Hematopoietic multipotent progenitor cell treated with erythropoietin and hydrocortisone succinate and interleukin-3 and kit ligand, for 4 days (in vitro differentiated cells): ENCODE results near the gene KCND2.
"Not testable (repeated sequence)": the region's sequence is repeated elsewhere in the genome, so short reads cannot be mapped to it uniquely, and the experiment has no call there.

ENCODE experiments used
- DNase-seq: peaks from one replicate; pipeline ENCODE4 v3.0.0-alpha.2; 2015

Gene KCND2

DNA sequence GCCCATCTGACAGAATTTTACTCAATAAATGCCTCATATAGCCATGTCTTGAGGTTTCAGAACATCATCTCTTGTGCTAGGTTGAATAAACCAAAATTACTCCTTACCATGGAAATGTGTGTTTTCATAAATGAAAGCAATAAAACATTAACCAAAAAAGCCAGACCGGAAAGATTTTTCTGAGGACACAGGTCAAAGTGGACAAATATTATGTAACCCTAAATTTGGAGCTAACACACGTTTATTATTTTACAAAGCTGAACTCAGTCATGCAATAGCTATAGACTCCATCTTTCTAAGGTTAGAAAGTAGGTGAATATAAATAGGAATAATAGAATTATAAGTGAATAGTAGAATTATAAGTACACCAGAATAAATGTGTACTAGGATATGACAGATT is 315.9 kb downstream of the KCND2 start:
- no peak for DNase-seq

DNA sequence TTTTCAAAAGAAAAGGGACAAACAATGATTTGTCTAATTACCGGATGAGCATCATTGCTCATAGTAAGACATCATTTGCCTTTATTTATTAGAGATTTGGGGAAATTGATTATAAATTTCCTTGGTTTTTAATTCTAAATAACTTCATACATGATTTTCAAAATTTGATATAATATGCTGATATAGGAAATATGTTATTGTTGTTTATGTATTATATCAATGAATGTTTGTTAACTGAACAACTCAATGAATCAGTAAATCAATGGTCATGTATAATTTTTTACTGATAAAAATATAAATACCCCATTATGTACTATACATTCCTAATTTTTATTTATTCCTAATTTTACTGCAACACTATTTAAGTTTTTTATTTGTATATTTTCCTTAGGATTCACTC is 327.6 kb downstream of the KCND2 start:
- DNase-seq, result no peak

DNA sequence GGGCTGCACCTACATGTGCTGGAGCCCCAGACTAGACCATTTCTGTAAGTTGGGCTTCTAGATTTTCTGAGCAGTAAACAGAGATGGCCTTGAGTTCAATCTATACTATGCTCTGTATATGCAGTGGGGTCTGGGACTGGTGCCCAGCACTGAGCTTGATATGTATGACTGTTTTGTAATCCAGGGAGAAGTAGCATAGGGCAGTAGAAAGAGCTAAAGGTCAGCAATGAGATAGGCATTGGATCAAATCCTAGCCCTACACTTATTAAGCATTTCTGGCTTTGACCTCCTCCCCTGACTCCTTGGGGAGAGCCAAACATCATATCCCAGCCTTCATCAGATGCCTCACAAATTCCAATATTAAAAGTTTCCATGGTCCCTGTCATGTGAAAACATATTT is 330.4 kb downstream of the KCND2 start:
- DNase-seq, result no peak

DNA sequence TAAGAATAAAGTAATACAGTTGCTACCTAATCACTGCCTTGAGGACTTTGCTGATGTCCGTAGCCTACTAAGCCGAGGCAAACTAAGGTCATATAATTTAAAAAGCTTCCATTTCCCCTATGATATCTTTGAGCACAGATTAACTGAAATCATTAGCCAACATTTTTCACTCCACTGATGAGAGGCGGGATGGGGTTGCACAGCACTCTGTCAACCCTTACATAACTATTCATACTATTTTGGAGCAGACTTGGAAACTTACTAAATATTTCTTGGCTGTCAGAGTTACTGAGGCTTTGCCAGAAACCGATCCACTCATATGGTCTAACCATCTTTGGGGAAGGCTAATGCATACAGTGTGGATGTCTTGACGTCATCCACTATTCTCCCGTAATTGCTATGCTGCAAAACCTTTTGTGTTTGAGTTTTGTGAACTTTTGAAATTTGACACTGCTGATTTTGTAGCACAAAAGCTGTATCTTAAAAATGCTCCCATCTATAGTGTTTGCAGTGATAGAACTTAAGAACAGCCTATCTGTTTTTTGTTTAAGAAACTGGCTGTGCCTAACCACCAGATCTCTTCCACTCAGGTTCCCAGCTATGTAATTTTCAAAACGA is 336.3 kb downstream of the KCND2 start:
- DNase-seq, result no peak

DNA sequence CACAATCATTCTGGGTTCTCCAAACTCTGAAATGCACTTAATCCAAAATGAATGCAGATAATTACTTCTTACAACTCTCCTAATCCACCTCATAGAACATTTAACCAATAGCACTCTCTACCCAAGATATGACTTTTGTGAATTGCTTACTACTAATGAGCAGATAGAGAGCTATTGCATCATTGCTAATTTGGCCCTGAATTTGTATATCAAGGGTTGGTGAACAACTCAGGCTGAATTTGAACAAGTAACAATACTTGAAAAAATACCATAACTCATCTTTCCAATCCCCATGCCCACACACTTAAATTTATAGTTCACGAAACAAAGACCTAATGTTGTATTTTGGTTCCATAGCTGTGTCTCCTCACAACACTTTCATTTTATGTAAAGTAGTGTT is 339.0 kb downstream of the KCND2 start:
- no peak for DNase-seq

DNA sequence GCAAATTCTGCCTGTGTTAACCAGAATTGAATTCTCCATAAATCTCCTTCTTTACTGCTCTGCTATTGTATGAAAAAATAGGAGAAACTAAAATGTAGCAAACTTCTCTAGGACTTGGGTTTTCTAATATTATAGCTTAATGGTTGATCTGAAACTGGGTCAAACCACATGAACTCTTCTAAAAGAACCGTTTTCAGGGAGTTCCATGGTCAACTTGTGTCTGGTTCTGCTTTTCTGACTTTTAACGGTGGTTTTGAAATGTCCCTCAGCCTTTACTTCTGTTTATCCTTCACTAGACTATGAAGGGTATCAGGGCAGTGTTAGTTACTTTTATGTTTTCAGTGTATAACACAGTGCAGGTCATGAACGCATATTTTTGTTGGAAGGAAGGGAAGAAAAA is 342.7 kb downstream of the KCND2 start:
- DNase-seq, result no peak

DNA sequence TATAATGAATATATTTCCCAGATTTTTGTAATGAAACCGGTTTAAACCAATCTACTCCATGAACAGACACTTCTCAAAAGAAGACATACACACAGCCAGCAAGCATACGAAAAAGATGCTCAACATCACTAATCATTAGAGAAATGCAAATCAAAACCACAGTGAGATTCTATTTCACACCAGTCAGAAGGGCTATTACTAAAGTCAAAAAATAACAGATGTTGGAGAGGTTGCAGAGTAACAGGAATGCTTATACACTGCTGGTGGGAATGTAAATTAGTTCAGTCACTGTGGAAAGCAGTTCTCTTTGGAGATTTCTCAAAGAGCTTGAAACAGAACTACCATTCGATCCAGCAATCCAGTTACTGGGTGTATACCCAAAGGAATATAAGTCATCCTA is 344.3 kb downstream of the KCND2 start:
- no peak for DNase-seq

DNA sequence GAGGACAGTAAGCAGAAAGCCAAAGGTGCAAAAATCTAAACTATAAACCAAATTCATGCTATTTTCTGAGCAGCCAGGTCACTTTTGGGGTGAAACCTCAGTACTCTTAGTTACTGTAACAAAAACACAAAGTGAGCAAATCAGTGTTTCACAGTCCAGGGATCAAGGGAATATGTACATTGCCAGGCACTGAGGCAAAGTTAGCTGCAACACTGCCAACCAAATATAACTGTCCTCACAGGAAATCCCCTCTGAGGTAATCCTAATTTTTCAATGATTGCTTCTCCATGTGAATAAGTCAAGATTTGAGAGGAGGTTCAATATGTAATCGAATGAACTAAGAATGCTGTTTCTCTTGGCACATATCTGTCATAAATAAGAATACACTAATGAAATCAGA is 355.3 kb downstream of the KCND2 start:
- DNase-seq, result no peak

DNA sequence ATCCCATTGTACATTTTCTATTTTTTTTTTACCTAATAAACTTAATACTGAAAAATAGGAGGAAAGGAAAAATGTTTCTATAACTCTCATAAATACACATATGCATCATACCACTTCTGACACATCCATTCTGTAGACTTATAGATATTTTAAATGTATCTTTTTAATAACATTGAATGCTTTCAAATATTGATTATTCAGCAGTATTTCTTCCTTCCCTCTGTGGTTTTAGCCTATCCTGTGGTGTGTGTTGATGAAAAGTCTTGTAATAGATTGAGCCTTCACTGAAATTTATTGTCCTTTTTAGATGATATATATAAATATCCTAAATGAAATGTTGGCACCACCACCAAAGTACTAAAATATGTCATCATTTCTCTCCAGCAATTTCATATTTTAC is 366.9 kb downstream of the KCND2 start:
- DNase-seq, result no peak

DNA sequence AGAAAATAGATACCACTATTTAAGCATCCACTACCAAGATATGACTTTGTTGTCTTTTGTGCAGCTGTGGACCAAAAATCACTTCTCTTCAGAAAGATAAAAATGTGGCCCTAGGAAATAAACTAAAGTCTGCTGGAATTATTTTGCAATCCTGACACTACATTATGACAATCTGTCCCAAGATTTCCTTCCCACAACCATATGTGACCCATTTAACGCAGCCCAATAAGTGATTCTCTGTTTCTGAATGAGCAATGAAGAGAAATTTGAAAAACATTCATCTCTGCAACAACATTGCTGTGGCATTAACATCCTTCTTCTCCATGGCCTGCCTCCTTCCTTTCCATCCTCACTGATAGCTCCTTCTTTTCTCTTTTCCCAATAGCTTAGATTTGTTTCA is 373.0 kb downstream of the KCND2 start:
- no peak for DNase-seq

DNA sequence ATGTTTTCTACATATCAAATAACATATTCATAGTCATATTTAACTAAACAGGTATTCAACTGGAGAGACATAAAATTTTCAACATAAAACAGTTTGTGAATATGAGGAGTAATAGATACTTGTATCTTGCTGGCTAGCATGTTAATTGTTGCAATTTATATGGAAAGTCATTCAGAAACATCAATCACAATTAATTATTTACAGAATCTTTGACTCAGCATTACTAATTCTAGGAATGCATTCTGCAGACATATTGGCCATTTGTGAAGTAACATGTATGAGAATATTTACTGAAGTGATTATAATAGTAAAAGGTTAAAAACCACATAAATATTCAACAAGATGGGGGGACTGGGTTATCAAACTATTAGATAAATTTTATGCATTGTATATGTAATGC is 381.3 kb downstream of the KCND2 start:
- no peak for DNase-seq

DNA sequence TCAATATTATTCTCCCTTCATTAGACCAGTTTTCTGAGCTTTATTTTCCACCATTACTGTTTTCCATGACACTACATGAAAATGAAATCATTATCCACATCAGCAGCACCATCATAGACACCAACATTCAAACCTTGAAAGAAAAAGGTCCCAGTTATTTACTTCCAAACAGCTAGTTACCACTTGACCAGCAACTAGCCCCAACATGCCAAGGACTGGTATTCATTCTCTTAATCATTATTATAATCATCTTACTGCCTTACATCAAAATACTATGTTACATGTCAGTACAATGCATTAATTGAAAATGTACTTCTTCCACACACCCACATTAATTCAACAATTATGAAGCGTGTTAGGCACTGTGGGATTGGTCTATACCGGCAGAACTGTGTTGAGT is 385.5 kb downstream of the KCND2 start:
- no peak for DNase-seq

DNA sequence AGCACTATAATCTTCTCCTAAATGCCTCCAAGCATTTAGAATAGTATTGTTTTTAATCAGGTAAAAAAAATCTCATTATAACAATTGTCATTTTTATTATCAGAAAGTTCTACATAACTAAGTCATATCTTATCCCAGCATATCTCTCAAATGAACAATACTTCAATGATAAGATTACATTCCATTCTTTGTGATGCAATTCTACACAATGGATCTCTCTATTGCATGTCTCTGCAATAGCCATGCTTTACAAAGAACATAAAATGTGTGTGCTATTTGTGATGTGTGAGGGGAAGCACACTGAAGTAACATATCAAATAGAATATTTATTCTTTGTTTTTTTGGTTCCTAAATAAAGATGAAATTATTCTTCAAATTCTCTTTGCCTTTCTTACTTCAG is 389.3 kb downstream of the KCND2 start:
- no peak for DNase-seq

DNA sequence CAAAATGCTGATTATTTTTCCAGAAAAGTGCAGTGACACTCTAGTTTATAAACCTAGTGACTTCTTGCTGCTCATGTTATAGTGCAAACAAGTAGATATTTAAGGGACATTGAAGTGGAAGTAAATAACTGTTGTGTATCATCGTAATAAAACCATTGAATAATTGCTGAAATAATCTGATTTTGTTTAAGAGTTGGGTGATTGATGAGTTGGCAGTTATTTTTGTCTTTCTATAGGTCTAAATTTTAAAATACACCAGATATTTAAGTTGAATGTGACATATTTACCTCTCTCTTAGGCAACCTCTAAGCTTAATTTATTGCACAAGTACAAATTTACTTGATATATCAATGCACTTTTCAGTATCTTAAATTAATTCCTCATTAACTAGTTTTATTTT is 392.1 kb downstream of the KCND2 start:
- DNase-seq, result no peak

DNA sequence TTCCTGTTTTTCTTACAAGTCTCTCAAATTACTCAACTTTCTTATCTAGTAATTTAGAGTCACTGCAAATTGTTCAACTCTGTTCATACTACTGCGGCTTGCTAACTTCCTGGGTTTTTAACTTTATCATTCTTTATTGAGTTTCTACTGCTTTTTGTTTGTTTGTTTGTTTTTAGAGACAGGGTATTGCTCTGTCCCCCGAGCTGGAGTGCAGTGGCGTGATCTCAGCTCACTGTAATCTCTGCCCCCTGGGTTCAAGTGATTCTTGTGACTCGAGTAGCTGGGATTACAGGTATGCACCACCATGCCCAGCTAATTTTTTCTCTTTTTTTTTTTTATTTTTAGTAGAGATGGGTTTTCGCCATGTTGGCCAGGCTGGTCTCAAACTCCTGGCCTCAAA is 402.1 kb downstream of the KCND2 start:
- DNase-seq, result no peak

DNA sequence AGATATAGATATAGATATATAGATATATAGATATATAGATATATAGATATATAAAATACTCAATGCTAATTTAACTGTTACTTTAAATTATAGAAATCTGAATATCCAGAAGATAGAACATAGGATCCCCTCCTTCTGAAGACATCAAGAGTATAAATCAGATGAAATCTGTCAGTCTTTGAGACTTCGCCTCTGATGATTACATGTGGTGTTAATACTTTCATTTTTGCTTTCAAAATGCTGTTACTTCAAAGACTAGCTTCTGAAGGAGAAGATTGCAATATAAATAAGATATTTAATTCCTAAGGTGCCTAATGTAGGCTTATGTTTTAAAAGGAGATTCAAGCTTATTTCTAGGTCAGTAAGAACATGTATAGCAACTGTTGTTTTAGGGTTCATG is 404.6 kb downstream of the KCND2 start:
- no peak for DNase-seq

DNA sequence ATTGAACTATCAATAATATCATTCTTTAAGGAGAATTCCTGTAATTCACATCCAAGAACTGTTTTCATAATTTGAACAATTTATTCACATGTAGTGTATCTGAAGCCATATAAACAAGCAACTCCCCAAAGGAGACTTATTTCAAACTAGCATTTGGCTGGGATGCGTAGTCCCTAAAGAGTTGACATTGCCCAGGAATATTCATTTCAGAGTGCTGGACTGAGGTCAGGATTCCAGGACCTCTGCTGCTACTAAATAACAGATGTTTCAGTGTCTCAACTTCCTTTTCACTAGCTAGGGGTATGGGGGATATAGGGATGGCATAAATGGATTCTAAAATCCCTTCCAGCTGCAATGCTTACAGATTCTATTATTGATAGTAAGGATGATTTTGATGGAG is 408.0 kb downstream of the KCND2 start:
- DNase-seq, result no peak

DNA sequence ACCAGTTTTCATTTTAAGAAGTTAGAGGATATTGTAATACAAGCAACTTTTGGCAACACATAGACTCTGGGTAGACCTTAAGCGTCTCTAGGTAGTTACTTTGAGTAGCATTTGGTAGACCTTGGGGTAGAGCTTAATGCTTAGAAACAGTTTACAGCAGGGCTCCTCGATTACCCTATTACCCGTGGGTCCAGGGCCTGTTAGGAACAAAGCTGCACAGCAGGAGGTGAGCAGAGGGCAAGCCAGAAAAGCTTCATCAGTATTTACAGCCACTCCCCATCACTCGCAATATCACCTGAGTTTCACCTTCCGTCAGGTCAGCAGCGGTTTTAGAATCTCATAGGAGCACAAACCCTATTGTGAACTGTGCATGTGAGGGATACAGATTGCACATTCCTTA is 411.5 kb downstream of the KCND2 start:
- DNase-seq, result no peak

DNA sequence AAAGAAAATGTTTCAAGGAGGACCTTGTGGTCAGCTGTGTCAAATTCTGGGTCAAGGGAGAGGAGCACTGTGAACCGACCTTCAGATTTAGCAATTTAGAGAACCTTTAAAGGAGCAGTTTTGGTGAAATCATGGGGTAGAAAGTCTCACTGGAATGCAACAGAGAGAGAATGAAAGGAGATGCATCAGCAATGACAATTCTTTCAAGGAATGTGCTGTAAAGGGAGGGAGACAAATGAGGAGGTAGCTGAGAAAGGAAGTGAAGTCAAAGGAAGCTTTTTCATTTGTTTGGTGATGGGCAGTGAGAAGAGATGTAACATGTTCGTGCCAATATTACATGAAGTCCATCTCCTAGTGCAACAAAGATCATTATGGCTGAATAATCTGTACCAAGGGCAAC is 418.9 kb downstream of the KCND2 start:
- DNase-seq, result no peak

DNA sequence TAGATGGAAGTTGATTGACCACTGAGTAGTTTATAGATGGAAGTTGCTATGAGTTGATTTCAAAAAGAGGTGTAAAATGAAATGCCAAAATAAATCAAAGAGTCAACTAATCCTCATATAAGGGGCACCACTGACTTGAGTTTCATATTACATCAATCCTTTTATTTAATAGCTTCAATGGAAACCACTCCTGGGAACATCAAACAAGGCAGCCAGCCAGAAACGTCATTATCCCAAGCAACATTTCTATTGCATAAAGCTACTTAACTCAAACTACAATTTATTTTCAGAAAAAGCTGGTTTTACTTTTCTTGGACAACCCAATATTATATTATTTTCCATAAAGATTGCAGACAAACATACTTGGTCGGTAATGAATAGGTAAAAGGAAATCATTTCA is 422.9 kb downstream of the KCND2 start:
- DNase-seq, result no peak

DNA sequence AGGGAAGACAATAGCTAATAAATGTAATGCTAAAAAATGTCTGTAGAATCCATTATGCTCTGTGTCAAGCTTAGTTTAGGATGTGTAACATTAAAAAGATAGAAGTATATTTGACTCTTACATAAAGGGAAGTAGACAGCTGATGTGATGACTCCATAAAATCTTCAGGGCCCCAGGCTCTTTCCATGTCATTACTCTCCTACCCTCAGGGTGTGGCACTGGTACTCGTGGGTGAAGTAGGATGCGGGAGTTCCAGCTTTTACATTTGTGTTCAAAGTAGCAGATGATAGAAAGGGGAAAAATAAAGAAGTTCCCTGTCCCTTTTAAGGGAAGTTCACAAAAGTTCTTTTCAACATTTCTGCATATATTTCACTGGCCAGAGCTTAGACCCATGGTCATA is 427.8 kb downstream of the KCND2 start:
- DNase-seq, result no peak

DNA sequence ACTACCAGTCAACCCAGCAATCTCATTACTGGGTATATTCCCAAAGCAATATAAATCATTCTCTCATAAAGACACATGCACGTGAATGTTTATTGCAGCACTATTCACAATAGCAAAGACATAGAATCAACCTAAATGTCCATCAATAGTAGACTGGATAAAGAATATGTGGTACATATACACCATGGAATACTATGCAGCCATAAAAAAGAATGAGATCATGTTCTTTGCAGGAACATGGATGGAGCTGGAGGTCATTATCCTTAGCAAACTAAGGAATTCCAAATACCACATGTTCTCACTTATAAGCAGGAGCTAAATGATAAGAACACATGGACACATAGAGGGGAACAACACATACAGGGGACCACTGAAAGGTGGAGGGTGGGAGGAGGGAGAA is 429.4 kb downstream of the KCND2 start:
- DNase-seq, result not testable (repeated sequence)

DNA sequence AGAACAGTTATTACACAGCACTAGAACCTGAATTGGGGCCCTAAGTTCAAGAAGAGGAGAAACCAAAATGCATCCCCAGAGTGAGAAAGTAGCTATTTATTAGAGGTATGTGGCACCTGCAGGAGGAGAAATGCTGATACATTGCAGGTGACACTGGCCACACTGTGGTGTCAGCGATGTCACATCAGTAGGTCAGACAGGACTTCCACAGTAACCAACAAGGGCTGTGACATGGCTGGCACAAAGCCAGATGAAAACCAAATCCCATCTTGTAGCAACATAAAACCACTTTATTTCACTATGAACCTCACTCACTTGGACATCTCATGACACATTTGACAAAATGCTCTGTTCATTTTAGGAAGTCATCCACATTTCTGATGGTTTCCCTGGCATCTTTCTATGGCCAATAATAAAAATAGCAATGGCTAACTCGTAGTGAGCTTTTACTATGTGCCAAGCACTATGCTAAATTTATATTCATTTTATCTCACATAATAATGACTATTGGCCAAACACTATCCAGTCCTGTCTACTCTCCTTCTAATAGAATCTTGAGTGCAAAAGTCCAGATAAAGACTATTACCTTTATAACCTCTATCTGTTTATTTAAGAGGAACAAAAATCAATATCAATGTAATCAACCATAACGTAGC is 430.7 kb downstream of the KCND2 start:
- no peak for DNase-seq

DNA sequence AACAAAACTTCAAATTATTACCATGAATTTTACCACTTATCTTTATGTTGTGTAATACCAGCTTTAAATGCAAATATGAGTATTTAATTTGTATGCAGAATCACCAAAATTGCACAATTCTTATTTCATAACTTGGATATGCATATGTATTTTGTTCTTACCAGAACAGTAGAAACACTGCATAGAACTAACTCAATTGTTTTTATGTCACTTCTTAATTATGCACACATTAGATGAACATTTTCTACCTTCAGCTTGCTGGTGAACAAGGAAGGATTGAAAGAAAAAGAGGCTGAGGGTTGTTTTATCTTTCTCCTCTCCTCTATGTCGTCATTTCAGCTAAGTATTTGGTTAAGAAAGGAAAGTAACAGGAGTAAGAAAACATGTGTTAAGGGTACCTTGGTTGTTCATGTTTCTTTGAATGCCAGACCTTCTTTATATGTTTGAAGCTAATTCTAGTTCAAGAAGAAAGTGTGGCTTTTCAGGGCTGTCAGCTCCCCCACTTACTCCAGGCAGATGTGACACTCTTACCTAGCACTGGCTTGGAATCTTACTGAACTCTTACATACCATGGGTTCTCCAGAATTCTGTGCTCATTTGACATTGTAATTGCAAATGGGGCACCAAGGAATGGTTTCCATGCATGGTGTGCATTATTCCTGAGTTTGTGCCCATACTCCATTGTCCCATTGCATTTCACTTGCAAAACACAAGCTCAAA is 436.4 kb downstream of the KCND2 start:
- no peak for DNase-seq

DNA sequence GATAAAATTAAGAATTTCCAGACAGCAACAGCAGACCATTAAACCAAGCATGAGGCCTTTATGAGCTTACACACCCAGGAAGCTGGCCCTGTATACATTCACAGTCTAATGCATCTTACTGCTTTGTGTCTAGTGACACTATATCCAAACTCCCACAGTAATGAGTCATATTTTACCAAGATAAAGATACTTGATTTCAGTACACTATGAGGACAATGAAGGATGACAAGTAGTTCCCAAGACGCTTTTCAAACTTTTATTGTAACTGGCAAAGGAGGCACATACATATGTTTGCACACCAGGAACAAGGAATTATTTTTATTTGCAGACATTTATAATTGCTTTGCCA is 437.0 kb downstream of the KCND2 start:
- DNase-seq, result no peak
